ENCODE measurements around the gene IRF9. TPM values are rescaled to one million over a fixed set of nuclear protein-coding genes. Genes with fewer than 3 reads are reported as not detected.
A peak's percentile ranks its signal among the peaks of the same experiment; 100 is the strongest.

IRF9 gene
- total RNA-seq, 2 experiments from 2014 or later: 35.1 to 39.1 TPM

- H3K9me2 ChIP-seq (ENCODE audit: insufficient read depth, low read length): no peaks in the 10 kb centered on the region
- no peak overlapping the region for H3K4me3 ChIP-seq (ENCODE audit: low read depth, low read length, poor library complexity, severe bottlenecking)
- H3K4me2 ChIP-seq (ENCODE audit: low read length): no peak overlapping the region
- ChIA-PET CTCF (ENCODE audit: unreplicated experiment) (no interaction called here), POLR2A (interaction anchor here (1.2 to 1.4 kb wide), 2 partner anchors 30 to 98 kb away, joined by 3 to 4 read pairs; partner anchors contain the start of genes DCAF11, NRL and TINF2)
- H3K36me3 ChIP-seq (ENCODE audit: insufficient read depth, low read length): peaks cover 34% of the 10 kb centered on the region
- intact Hi-C loops (cut with micrococcal nuclease; ENCODE audit: unreplicated experiment): loop anchor here (10.0 kb wide), 1 partner anchor 840 kb away; the partner anchor contains the start of genes BCL2L2 and PPP1R3E
- no peaks in the 10 kb centered on the region for H3K9me3 ChIP-seq (ENCODE audit: low read length)
- H2AFZ ChIP-seq (ENCODE audit: low read length): no peak overlapping the region
- H3K4me1 ChIP-seq (ENCODE audit: insufficient read depth, low read length, poor library complexity, severe bottlenecking): peaks cover 28% of the 10 kb centered on the region
- BruUV-seq (replicated peaks): no TSS peak
- TF ChIP-seq CTCF (conservative IDR thresholded peaks at IDR 0.05; ENCODE audit: low read length) (no peak), EZH2phosphoT487 (IDR thresholded peaks at IDR 0.05; ENCODE audit: borderline replicate concordance, low read depth, low read length) (no peak)
- H3K27ac ChIP-seq (ENCODE audit: low read depth, low read length, poor library complexity, severe bottlenecking): no peak overlapping the region
- H4K20me1 ChIP-seq (ENCODE audit: insufficient read depth, low read length): 0 out of 2 replicates have a peak, but pooled peaks cover 3% of the 10 kb centered on the region
- peaks cover 35% of the 10 kb centered on the region for H3K79me2 ChIP-seq (ENCODE audit: insufficient read depth, low read depth, low read length)
- no peak for DNase-seq (ENCODE audit: low spot score)
Measured at GRCh38 chr14:24144451-24144850, 16.6 kb upstream of the IRF9 start.

DNA sequence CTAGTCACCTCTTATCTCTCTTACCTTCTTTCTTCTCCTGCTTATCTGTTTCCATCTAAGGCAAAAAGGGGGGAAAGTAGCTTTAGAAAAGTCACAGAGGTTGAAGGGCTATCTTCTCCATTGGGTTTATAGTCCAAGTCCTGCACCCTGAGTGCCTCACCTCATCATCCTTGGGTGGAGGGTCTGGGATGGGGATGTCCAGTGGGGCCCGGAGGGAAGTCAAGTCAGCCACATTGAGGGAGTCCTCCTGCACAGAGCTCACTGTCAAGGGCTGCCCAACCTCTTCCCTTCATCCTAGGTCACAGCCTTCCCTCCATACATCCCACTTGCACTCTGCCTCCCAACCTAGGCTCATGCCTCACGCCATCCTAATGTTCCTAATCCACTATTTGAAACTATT is 15.8 kb upstream of the IRF9 start:
- no peak for DNase-seq (ENCODE audit: low spot score)
- TF ChIP-seq CTCF (conservative IDR thresholded peaks at IDR 0.05; ENCODE audit: low read length): no peak
- TF ChIP-seq EZH2phosphoT487 (IDR thresholded peaks at IDR 0.05; ENCODE audit: borderline replicate concordance, low read depth, low read length): no peak
- peaks cover 38% of the 10 kb centered on the region for H3K36me3 ChIP-seq (ENCODE audit: insufficient read depth, low read length)
- H3K4me3 ChIP-seq (ENCODE audit: low read depth, low read length, poor library complexity, severe bottlenecking): peak overlapping the region; percentile 94
- ChIA-PET POLR2A (interaction anchor here (1.4 to 3.9 kb wide), 5 partner anchors 9 to 97 kb away, joined by 4 to 32 read pairs (median 20); partner anchors contain the start of genes DCAF11, NRL, PCK2 and PSME1), CTCF (ENCODE audit: unreplicated experiment) (interaction anchor here (0.7 kb wide), 1 partner anchor 16 kb away, joined by 3 read pairs; the partner anchor contains the start of gene IRF9)
- peaks cover 27% of the 10 kb centered on the region; the same call in 1 of the 2 replicates for H3K79me2 ChIP-seq (ENCODE audit: insufficient read depth, low read depth, low read length)
- H3K27ac ChIP-seq (ENCODE audit: low read depth, low read length, poor library complexity, severe bottlenecking): no peak overlapping the region
- H2AFZ ChIP-seq (ENCODE audit: low read length): no peak overlapping the region
- intact Hi-C loops (cut with micrococcal nuclease; ENCODE audit: unreplicated experiment): loop anchor here (10.0 kb wide), 1 partner anchor 840 kb away; the partner anchor contains the start of genes BCL2L2 and PPP1R3E
- H3K4me1 ChIP-seq (ENCODE audit: insufficient read depth, low read length, poor library complexity, severe bottlenecking): peaks cover 25% of the 10 kb centered on the region
- H3K9me3 ChIP-seq (ENCODE audit: low read length): no peaks in the 10 kb centered on the region
- H3K4me2 ChIP-seq (ENCODE audit: low read length): peak overlapping the region; percentile 96
- no peaks in the 10 kb centered on the region for H3K9me2 ChIP-seq (ENCODE audit: insufficient read depth, low read length)
- BruUV-seq (replicated peaks): no TSS peak
- H4K20me1 ChIP-seq (ENCODE audit: insufficient read depth, low read length): no peaks in the 10 kb centered on the region

All from OCI-LY7 (cell line).